ENCODE measurements around the gene ERBB4.

- TF ChIP-seq, protein P1, sequence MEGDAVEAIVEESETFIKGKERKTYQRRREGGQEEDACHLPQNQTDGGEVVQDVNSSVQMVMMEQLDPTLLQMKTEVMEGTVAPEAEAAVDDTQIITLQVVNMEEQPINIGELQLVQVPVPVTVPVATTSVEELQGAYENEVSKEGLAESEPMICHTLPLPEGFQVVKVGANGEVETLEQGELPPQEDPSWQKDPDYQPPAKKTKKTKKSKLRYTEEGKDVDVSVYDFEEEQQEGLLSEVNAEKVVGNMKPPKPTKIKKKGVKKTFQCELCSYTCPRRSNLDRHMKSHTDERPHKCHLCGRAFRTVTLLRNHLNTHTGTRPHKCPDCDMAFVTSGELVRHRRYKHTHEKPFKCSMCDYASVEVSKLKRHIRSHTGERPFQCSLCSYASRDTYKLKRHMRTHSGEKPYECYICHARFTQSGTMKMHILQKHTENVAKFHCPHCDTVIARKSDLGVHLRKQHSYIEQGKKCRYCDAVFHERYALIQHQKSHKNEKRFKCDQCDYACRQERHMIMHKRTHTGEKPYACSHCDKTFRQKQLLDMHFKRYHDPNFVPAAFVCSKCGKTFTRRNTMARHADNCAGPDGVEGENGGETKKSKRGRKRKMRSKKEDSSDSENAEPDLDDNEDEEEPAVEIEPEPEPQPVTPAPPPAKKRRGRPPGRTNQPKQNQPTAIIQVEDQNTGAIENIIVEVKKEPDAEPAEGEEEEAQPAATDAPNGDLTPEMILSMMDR (conservative IDR thresholded peaks at IDR 0.05; ENCODE audit: low read length): no peak
- TF ChIP-seq EZH2phosphoT487 (IDR thresholded peaks at IDR 0.05; ENCODE audit: borderline replicate concordance): no peak
Observed at GRCh38 chr2:211440107-211440506, 1098.5 kb downstream of the ERBB4 start.
